GM18498 (cell line): ENCODE measurements around the gene KCTD3.
A peak's percentile ranks its signal among the peaks of the same experiment; 100 is the strongest.

Source experiments
- ATAC-seq: cut with Tn5 transposase; IDR thresholded peaks from one replicate; pipeline ENCODE4 v1.9.1; 2021; ENCODE audit warnings: mild to moderate bottlenecking, moderate library complexity; ENCODE audit not compliant: unreplicated experiment

The KCTD3 gene

GRCh38 chr1:215603319-215603718 lies 36.2 kb downstream of the KCTD3 start:
- no peak for ATAC-seq

- ATAC-seq: no peak
Measured at GRCh38 chr1:215605011-215605621, 38.0 kb downstream of the KCTD3 start.

GRCh38 chr1:215606036-215606435 lies 38.9 kb downstream of the KCTD3 start:
- no peak for ATAC-seq

GRCh38 chr1:215606564-215607168 lies 39.6 kb downstream of the KCTD3 start:
- ATAC-seq: peak; percentile 50

GRCh38 chr1:215607412-215607811 lies 40.3 kb downstream of the KCTD3 start:
- ATAC-seq: no peak

GRCh38 chr1:215608646-215609045 lies 41.5 kb downstream of the KCTD3 start:
- no peak for ATAC-seq

DNA sequence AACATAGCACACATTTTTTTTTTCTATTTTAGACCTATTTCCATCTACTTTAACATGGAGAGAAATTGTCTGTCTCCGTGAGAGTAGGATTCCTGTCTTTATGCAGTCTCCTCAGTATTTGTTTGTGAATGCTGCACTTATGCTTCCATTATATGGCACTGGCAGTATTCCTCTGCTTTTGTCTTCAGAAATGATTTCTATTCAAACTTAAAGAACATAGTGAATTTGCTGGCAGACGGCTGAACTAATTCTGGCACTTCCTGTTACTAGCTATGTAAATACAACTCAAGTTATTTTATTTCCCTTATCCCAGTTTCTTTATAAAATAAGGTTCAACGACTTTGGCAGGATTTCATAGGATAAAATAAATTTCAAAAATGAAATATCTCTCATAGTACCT lies 45.3 kb downstream of the KCTD3 start:
- ATAC-seq: no peak

GRCh38 chr1:215617979-215618378 lies 50.9 kb downstream of the KCTD3 start:
- no peak for ATAC-seq

DNA sequence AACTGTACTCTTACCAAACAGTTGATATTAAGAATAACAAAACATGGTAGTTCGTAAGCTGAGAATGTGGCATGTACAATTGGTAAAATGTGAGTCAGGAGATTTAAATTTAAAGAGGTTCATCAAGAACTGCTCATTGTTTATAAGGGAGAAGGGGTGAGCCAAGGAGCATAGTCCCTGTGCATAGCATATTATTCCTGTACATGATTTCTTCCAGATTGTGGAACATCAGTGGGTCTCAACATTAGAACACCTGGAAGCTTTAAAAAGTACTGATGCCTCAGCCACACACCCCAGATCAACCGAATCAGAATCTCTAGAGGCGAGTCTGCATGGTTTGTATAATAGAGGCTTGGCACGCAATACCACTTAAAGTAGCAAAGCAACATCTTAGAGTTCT lies 56.1 kb downstream of the KCTD3 start:
- ATAC-seq: no peak

GRCh38 chr1:215625949-215626348 lies 58.8 kb downstream of the KCTD3 start:
- ATAC-seq: no peak

DNA sequence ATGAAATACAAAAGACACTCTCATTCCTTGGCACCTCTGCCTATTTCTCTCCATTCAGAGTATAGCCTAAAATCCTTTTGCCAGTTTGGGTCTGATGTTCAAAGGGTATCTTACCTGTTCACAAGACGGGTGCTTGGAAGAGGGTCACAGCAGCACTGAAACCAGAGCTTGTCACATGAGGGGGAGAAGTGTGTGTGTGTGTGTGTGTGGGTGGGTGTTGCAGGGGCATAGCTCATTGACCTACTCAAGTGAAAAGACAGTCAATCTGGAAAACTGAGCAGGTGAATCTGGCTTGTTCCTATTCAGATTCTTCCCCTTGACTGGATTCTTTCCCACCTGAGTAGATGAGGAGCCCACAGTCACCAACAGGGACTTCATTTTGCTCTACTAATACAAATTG lies 63.9 kb downstream of the KCTD3 start:
- no peak for ATAC-seq

DNA sequence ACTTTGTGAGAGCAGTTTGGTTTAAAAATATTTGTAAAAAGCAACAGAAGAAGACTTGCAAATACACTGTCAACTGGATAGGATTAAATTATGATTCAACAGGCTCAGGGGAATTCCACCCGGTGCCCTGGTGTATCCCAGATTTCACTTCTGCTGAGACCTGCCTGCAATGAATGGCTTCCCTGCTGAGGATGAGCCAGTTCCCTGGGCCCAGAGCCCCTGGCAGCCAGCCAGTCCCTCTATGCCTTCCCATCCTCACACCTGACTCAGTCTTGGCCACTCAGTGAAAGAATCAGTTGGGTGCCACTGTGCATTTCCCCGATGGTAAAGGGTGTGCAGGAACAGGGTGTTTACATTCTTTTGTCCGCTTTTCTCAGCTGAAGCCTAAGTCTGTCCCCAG lies 64.4 kb downstream of the KCTD3 start:
- no peak for ATAC-seq

- ATAC-seq: no peak
Measured at GRCh38 chr1:215635827-215636226, 68.7 kb downstream of the KCTD3 start.

- no peak for ATAC-seq
Measured at GRCh38 chr1:215636258-215636965, 69.3 kb downstream of the KCTD3 start.

GRCh38 chr1:215637041-215637573 lies 70.0 kb downstream of the KCTD3 start:
- no peak for ATAC-seq

GRCh38 chr1:215640429-215641148 lies 73.5 kb downstream of the KCTD3 start:
- no peak for ATAC-seq

DNA sequence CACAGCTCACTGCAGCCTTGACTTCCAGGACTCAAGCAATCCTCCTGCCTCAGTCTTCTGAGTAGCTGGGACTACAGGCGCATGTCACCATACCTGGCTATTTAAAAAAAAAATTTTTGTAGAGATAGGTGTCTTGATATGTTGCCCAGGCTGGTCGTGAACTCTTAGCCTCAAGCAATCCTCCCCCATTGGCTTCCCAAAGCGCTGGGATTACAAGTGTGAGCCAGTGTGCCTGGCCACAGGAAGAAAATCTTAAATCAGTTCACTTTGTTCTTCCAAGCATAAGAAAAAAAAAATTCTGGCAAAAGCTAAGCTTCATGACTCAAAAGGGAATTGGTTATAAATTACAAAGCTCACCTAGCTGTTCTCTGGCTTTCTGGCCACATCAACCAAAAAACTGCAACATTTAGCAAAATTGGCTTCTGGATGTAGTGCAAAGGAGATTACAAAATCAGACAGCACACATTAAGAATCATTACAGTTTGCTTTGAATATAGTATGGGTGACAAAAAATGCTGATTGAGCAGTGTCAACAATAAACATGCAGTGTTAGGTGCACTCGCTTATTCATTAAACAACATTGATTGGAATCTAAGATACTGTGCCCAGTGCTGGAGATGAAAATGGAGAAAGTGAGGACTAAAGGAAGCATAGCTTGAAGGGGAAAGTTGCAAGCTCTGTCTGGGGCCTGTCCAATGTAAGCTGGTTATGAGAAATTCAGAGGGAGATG lies 76.7 kb downstream of the KCTD3 start:
- ATAC-seq: no peak

- no peak for ATAC-seq
Measured at GRCh38 chr1:215645182-215645581, 78.1 kb downstream of the KCTD3 start.

- no peak for ATAC-seq
Measured at GRCh38 chr1:215645861-215646260, 78.8 kb downstream of the KCTD3 start.

GRCh38 chr1:215647738-215648137 lies 80.6 kb downstream of the KCTD3 start:
- no peak for ATAC-seq

GRCh38 chr1:215648957-215649356 lies 81.9 kb downstream of the KCTD3 start:
- ATAC-seq: no peak
